WTC11 (cell line): ENCODE data around the gene MAN1B1. TPM values are rescaled to one million over a fixed set of nuclear protein-coding genes. Genes with fewer than 3 reads are reported as not detected.

ENCODE experiments used
- ATAC-seq: fragments of 200-7000 bp; cut with Tn5 transposase; 2 replicates; pipeline ENCODE4 v1.10.0; 2021; ENCODE audit warnings: mild to moderate bottlenecking, moderate library complexity
- CTCF ChIA-PET: fragments of 300-600 bp; sonication (Branson Sonifier 250); formaldehyde crosslinking; loops from one replicate; lab custom pipeline; 2021; ENCODE audit warnings: antibody characterized with exemption; lab: Charles Lee
- POLR2A ChIA-PET: fragments of 350-600 bp; sonication (Branson Sonifier 250); formaldehyde crosslinking; loops from one replicate; lab custom pipeline; 2021; ENCODE audit warnings: antibody characterized with exemption; lab: Charles Lee
- DNase-seq: peaks from one replicate; pipeline ENCODE4 v3.0.0; 2021; ENCODE audit warnings: low spot score
- H3K27ac Mint-ChIP-seq: 2 replicates; pipeline ENCODE4 v1.8.0; 2021; ENCODE audit warnings: mixed read lengths
- H3K27me3 Mint-ChIP-seq: 2 replicates; pipeline ENCODE4 v1.8.0; 2021; ENCODE audit warnings: low read depth, mild to moderate bottlenecking, moderate library complexity, mixed read lengths
- H3K36me3 Mint-ChIP-seq: 2 replicates; pipeline ENCODE4 v1.8.0; 2021; ENCODE audit warnings: mixed read lengths
- H3K4me1 Mint-ChIP-seq: 2 replicates; pipeline ENCODE4 v1.8.0; 2022; ENCODE audit warnings: mixed read lengths
- H3K4me3 Mint-ChIP-seq: 2 replicates; pipeline ENCODE4 v1.8.0; 2021; ENCODE audit warnings: mild to moderate bottlenecking, moderate library complexity, mixed read lengths
- H3K9me3 Mint-ChIP-seq: 2 replicates; pipeline ENCODE4 v1.8.0; 2021; ENCODE audit warnings: mixed read lengths
- CREB1 ChIP-seq: sonication (generic); formaldehyde crosslinking; IDR thresholded peaks from 2 replicates; pipeline ENCODE4 v1.8.0; 2023; ENCODE audit warnings: mild to moderate bottlenecking, missing genetic modification reagents
- E2F4 ChIP-seq: sonication (generic); formaldehyde crosslinking; IDR thresholded peaks from 2 replicates; pipeline ENCODE4 v1.8.1; 2022; ENCODE audit warnings: low read depth, mild to moderate bottlenecking, moderate library complexity, missing genetic modification reagents, borderline replicate concordance
- ELF4 ChIP-seq: sonication (generic); formaldehyde crosslinking; IDR thresholded peaks from 2 replicates; pipeline ENCODE4 v1.8.1; 2022; ENCODE audit warnings: low read depth, mild to moderate bottlenecking, moderate library complexity, missing genetic modification reagents
- FOXJ3 ChIP-seq: sonication (generic); formaldehyde crosslinking; IDR thresholded peaks from 2 replicates; pipeline ENCODE4 v1.9.0; 2021; ENCODE audit warnings: missing genetic modification reagents, mild to moderate bottlenecking, borderline replicate concordance
- FOXK1 ChIP-seq: sonication (generic); formaldehyde crosslinking; IDR thresholded peaks from 2 replicates; pipeline ENCODE4 v1.8.0; 2022; ENCODE audit warnings: mild to moderate bottlenecking, moderate library complexity, missing genetic modification reagents
- FOXP4 ChIP-seq: sonication (generic); formaldehyde crosslinking; IDR thresholded peaks from 2 replicates; pipeline ENCODE4 v1.8.0; 2022; ENCODE audit warnings: mild to moderate bottlenecking, missing genetic modification reagents
- GRHL2 ChIP-seq: fragments of 250-450 bp; sonication (Bioruptor Pico); IDR thresholded peaks from 2 replicates; pipeline ENCODE4 v1.8.0; 2022; ENCODE audit warnings: mild to moderate bottlenecking, moderate library complexity; ENCODE audit not compliant: insufficient replicate concordance, severe bottlenecking
- KAT7 ChIP-seq: sonication (generic); formaldehyde crosslinking; IDR thresholded peaks from 2 replicates; pipeline ENCODE4 v1.8.1; 2023; ENCODE audit warnings: missing genetic modification reagents, mild to moderate bottlenecking, borderline replicate concordance
- MAX ChIP-seq: sonication (generic); formaldehyde crosslinking; IDR thresholded peaks from 2 replicates; pipeline ENCODE4 v1.8.0; 2022; ENCODE audit warnings: mild to moderate bottlenecking, missing genetic modification reagents
- MLX ChIP-seq: sonication (generic); formaldehyde crosslinking; IDR thresholded peaks from 2 replicates; pipeline ENCODE4 v1.8.1; 2023; ENCODE audit warnings: mild to moderate bottlenecking, missing genetic modification reagents, moderate library complexity
- MXD4 ChIP-seq: fragments of 250-450 bp; sonication (Bioruptor Pico); IDR thresholded peaks from 2 replicates; pipeline ENCODE4 v1.8.0; 2021; ENCODE audit warnings: mild to moderate bottlenecking, moderate library complexity, borderline replicate concordance
- OVOL2 ChIP-seq: fragments of 250-450 bp; sonication (Bioruptor Pico); IDR thresholded peaks from 2 replicates; pipeline ENCODE4 v1.9.0; 2021; ENCODE audit warnings: mild to moderate bottlenecking, borderline replicate concordance
- PREB ChIP-seq: sonication (generic); formaldehyde crosslinking; IDR thresholded peaks from 2 replicates; pipeline ENCODE4 v1.8.1; 2022; ENCODE audit warnings: mild to moderate bottlenecking, missing genetic modification reagents, moderate library complexity, borderline replicate concordance
- RORB ChIP-seq: fragments of 250-450 bp; sonication (Bioruptor Pico); IDR thresholded peaks from 2 replicates; pipeline ENCODE4 v1.9.0; 2021; ENCODE audit warnings: mild to moderate bottlenecking
- TEAD4 ChIP-seq: sonication (generic); formaldehyde crosslinking; IDR thresholded peaks from 2 replicates; pipeline ENCODE4 v1.8.0; 2022; ENCODE audit warnings: mild to moderate bottlenecking, missing genetic modification reagents
- ZNF219 ChIP-seq: sonication (generic); formaldehyde crosslinking; IDR thresholded peaks from 2 replicates; pipeline ENCODE4 v1.8.0; 2023; ENCODE audit warnings: missing genetic modification reagents, mild to moderate bottlenecking, borderline replicate concordance
- ZNF281 ChIP-seq: sonication (generic); formaldehyde crosslinking; IDR thresholded peaks from 2 replicates; pipeline ENCODE4 v1.8.0; 2023; ENCODE audit warnings: mild to moderate bottlenecking, missing genetic modification reagents
- ZNF416 ChIP-seq: fragments of 250-450 bp; sonication (Bioruptor Pico); IDR thresholded peaks from 2 replicates; pipeline ENCODE4 v1.9.0; 2021; ENCODE audit warnings: mild to moderate bottlenecking, inconsistent platforms
- ZNF532 ChIP-seq: fragments of 250-450 bp; sonication (Bioruptor Pico); IDR thresholded peaks from 2 replicates; pipeline ENCODE4 v1.9.0; 2021; ENCODE audit warnings: mild to moderate bottlenecking, borderline replicate concordance
- ZSCAN18 ChIP-seq: fragments of 250-450 bp; sonication (Bioruptor Pico); IDR thresholded peaks from 2 replicates; pipeline ENCODE4 v2.1.2; 2022; ENCODE audit warnings: mild to moderate bottlenecking, moderate library complexity
- total RNA-seq: library from RNA; stranded (reverse); gene quantifications from 3 replicates; pipeline ENCODE4 v1.2.3, GENCODE V29; 2021

MAN1B1 gene
- total RNA-seq, 1 experiment from 2014 or later = 57.1 TPM

- TF ChIP-seq OVOL2 (CRISPR knock-in tag) = no peak
- no peak for TF ChIP-seq FOXJ3 (CRISPR knock-in tag)
- no peak for TF ChIP-seq ZNF532 (CRISPR knock-in tag)
- no peak for TF ChIP-seq ZSCAN18 (CRISPR knock-in tag)
- TF ChIP-seq GRHL2 (CRISPR knock-in tag) = no peak
- no peak for TF ChIP-seq CREB1 (CRISPR knock-in tag)
- peak; percentile 64 for TF ChIP-seq MAX
- TF ChIP-seq ELF4 = no peak
- TF ChIP-seq FOXK1 (CRISPR knock-in tag) = 0 out of 2 replicates have a peak, but pooled peaks have one; percentile 16
Observed at GRCh38 chr9:137064027-137064879, 22.5 kb upstream of the MAN1B1 start (continued).

GRCh38 chr9:137064880-137065164 lies 22.0 kb upstream of the MAN1B1 start:
- Mint-ChIP-seq H3K27me3 (peaks cover 6% of the 10 kb centered on the region), H3K36me3 (peaks cover 3% of the 10 kb centered on the region), H3K4me1 (peaks cover 12% of the 10 kb centered on the region), H3K9me3 (no peaks in the 10 kb centered on the region), H3K27ac (no peak overlapping the region), H3K4me3 (no peak overlapping the region)
- ChIA-PET POLR2A (no interaction called here), CTCF (interaction anchor here (1.1 to 10.4 kb wide), 23 partner anchors 8 to 307 kb away, joined by 3 to 240 read pairs (median 9); partner anchors contain the start of genes ENTPD2, LCN8, MAN1B1 and NPDC1)
- ATAC-seq = no peak
- DNase-seq = no peak
- TF ChIP-seq ZNF281 (CRISPR knock-in tag) = no peak
- TF ChIP-seq MLX = no peak
- no peak for TF ChIP-seq E2F4
- no peak for TF ChIP-seq PREB (CRISPR knock-in tag)
- no peak for TF ChIP-seq ZNF219 (CRISPR knock-in tag)
- no peak for TF ChIP-seq FOXP4
- TF ChIP-seq TEAD4 = no peak
- no peak for TF ChIP-seq MXD4 (CRISPR knock-in tag)
- no peak for TF ChIP-seq RORB (CRISPR knock-in tag)
- TF ChIP-seq KAT7 (CRISPR knock-in tag) = no peak
- no peak for TF ChIP-seq ZNF416
